Activated CD8-positive, alpha-beta memory T cell treated with anti-CD3 and anti-CD28 coated beads, Interleukin-2, amount 50 U/mL, for 24 hours (primary cell): ENCODE results near the gene SULF2.

Source experiments
- DNase-seq: peaks from one replicate; pipeline ENCODE4 v3.0.0-alpha.2; 2020; ENCODE audit errors: extremely low read depth

SULF2 gene

GRCh38 chr20:47711046-47711752 is 74.1 kb downstream of the SULF2 start:
- DNase-seq, result no peak

- DNase-seq, result no peak
These were observed 74.6 kb downstream of the SULF2 start for GRCh38 chr20:47710665-47711045.

- no peak for DNase-seq
These were observed 76.1 kb downstream of the SULF2 start for GRCh38 chr20:47708953-47709833.

GRCh38 chr20:47708140-47708807 is 77.0 kb downstream of the SULF2 start:
- DNase-seq, result no peak

- no peak for DNase-seq
These were observed 78.9 kb downstream of the SULF2 start for GRCh38 chr20:47706345-47706744.

GRCh38 chr20:47705497-47705856 is 79.8 kb downstream of the SULF2 start:
- no peak for DNase-seq

- no peak for DNase-seq
These were observed 80.4 kb downstream of the SULF2 start for GRCh38 chr20:47704746-47705496.

GRCh38 chr20:47703748-47704147 is 81.5 kb downstream of the SULF2 start:
- no peak for DNase-seq

- no peak for DNase-seq
These were observed 83.7 kb downstream of the SULF2 start for GRCh38 chr20:47701612-47702011.

- DNase-seq, result no peak
These were observed 85.0 kb downstream of the SULF2 start for GRCh38 chr20:47700327-47700726.

GRCh38 chr20:47699818-47700217 is 85.5 kb downstream of the SULF2 start:
- DNase-seq, result no peak

- DNase-seq, result no peak
These were observed 87.1 kb downstream of the SULF2 start for GRCh38 chr20:47698142-47698541.

GRCh38 chr20:47696856-47697255 is 88.4 kb downstream of the SULF2 start:
- no peak for DNase-seq

- no peak for DNase-seq
These were observed 91.1 kb downstream of the SULF2 start for GRCh38 chr20:47694021-47694818.

GRCh38 chr20:47691625-47692024 is 93.7 kb downstream of the SULF2 start:
- no peak for DNase-seq

GRCh38 chr20:47689731-47690130 is 95.5 kb downstream of the SULF2 start:
- no peak for DNase-seq

- no peak for DNase-seq
These were observed 96.6 kb downstream of the SULF2 start for GRCh38 chr20:47688385-47689381.

GRCh38 chr20:47687095-47687987 is 97.9 kb downstream of the SULF2 start:
- DNase-seq, result no peak

- DNase-seq, result no peak
These were observed 98.7 kb downstream of the SULF2 start for GRCh38 chr20:47686545-47686944.
